Glomerular visceral epithelial cell (primary cell): Measurements from ENCODE around the gene GADD45G.

ENCODE experiments used
- DNase-seq: peaks from one replicate; pipeline ENCODE4 v3.0.0-alpha.2; 2016; ENCODE audit errors: extremely low spot score

GADD45G gene

GRCh38 chr9:89592963-89593726 lies 11.7 kb upstream of the GADD45G start:
- DNase-seq: peak; percentile 38

- peak; percentile 55 for DNase-seq
Observed at GRCh38 chr9:89593727-89594427, 10.9 kb upstream of the GADD45G start.

GRCh38 chr9:89594811-89595550 lies 9.8 kb upstream of the GADD45G start:
- DNase-seq: no peak

GRCh38 chr9:89595646-89596045 lies 9.2 kb upstream of the GADD45G start:
- no peak for DNase-seq

GRCh38 chr9:89596937-89597555 lies 7.8 kb upstream of the GADD45G start:
- DNase-seq: no peak

- peak; percentile 56 for DNase-seq
Observed at GRCh38 chr9:89597711-89598362, 7.0 kb upstream of the GADD45G start.

- no peak for DNase-seq
Observed at GRCh38 chr9:89598363-89598713, 6.5 kb upstream of the GADD45G start.

GRCh38 chr9:89598926-89599325 lies 5.9 kb upstream of the GADD45G start:
- no peak for DNase-seq

GRCh38 chr9:89600831-89601230 lies 4.0 kb upstream of the GADD45G start:
- DNase-seq: no peak

- no peak for DNase-seq
Observed at GRCh38 chr9:89601306-89601705, 3.5 kb upstream of the GADD45G start.

GRCh38 chr9:89601856-89602562 lies 2.8 kb upstream of the GADD45G start:
- no peak for DNase-seq

- peak; percentile 79 for DNase-seq
Observed at GRCh38 chr9:89602978-89603766, 1.6 kb upstream of the GADD45G start.

GRCh38 chr9:89603767-89604665 lies 796 bp upstream of the GADD45G start:
- DNase-seq: no peak

- DNase-seq: no peak
Observed at GRCh38 chr9:89605465-89606048, 745 bp downstream of the GADD45G start.

GRCh38 chr9:89606049-89606623 lies 1.3 kb downstream of the GADD45G start:
- DNase-seq: peak; percentile 75

GRCh38 chr9:89606624-89607311 lies 2.0 kb downstream of the GADD45G start:
- DNase-seq: no peak

GRCh38 chr9:89608641-89609335 lies 4.0 kb downstream of the GADD45G start:
- DNase-seq: no peak
